ENCODE data around the gene DMTF1.
A peak's percentile ranks its signal among the peaks of the same experiment; 100 is the strongest.
"Not testable (repeated sequence)": the region's sequence is repeated elsewhere in the genome, so short reads cannot be mapped to it uniquely, and the experiment has no call there.

DMTF1 gene

GRCh38 chr7:87199700-87200450 lies 47.6 kb downstream of the DMTF1 start:
- DNase-seq = no peak

GRCh38 chr7:87202208-87202607 lies 50.0 kb downstream of the DMTF1 start:
- no peak for DNase-seq

GRCh38 chr7:87202705-87203104 lies 50.5 kb downstream of the DMTF1 start:
- no peak for DNase-seq

- not testable (repeated sequence) for DNase-seq
Observed at GRCh38 chr7:87203929-87204328, 51.7 kb downstream of the DMTF1 start.

- no peak for DNase-seq
Observed at GRCh38 chr7:87204933-87205332, 52.7 kb downstream of the DMTF1 start.

- not testable (repeated sequence) for DNase-seq
Observed at GRCh38 chr7:87205701-87206100, 53.4 kb downstream of the DMTF1 start.

GRCh38 chr7:87206361-87206760 lies 54.1 kb downstream of the DMTF1 start:
- DNase-seq = no peak

- DNase-seq = no peak
Observed at GRCh38 chr7:87209295-87209924, 57.2 kb downstream of the DMTF1 start.

GRCh38 chr7:87210506-87210905 lies 58.3 kb downstream of the DMTF1 start:
- no peak for DNase-seq

GRCh38 chr7:87212498-87212897 lies 60.2 kb downstream of the DMTF1 start:
- DNase-seq = peak; percentile 7 to 36

- no peak for DNase-seq
Observed at GRCh38 chr7:87213252-87213651, 61.0 kb downstream of the DMTF1 start.

GRCh38 chr7:87213811-87214210 lies 61.6 kb downstream of the DMTF1 start:
- no peak for DNase-seq

- DNase-seq = no peak
Observed at GRCh38 chr7:87215046-87215445, 62.8 kb downstream of the DMTF1 start.

GRCh38 chr7:87216701-87217508 lies 64.7 kb downstream of the DMTF1 start:
- peak; percentile 22 to 31 for DNase-seq

GRCh38 chr7:87217983-87218653 lies 65.9 kb downstream of the DMTF1 start:
- no peak for DNase-seq

GRCh38 chr7:87218796-87219544 lies 66.7 kb downstream of the DMTF1 start:
- peak; percentile 67 to 71 for DNase-seq

GRCh38 chr7:87219545-87220025 lies 67.3 kb downstream of the DMTF1 start, which contains the start of gene TMEM243:
Gene TMEM243 (minus strand): TSS chr7:87219732. CDS start chr7:87219503, 229 bp downstream.
- DNase-seq = peak; percentile 72 to 78

GRCh38 chr7:87220026-87220733 lies 67.9 kb downstream of the DMTF1 start:
- DNase-seq = peak; percentile 29 to 48

- DNase-seq = no peak
Observed at GRCh38 chr7:87220734-87221215, 68.5 kb downstream of the DMTF1 start.

- DNase-seq = no peak
Observed at GRCh38 chr7:87223666-87224065, 71.4 kb downstream of the DMTF1 start.

GRCh38 chr7:87225696-87226095 lies 73.4 kb downstream of the DMTF1 start:
- DNase-seq = no peak

Measured in Kasumi-1 (cell line).